K562 (cell line): ENCODE data around the gene VWA7. TPM values are rescaled to one million over a fixed set of nuclear protein-coding genes. Genes with fewer than 3 reads are reported as not detected.

Experiments
- CREB1 ChIP-seq, 2 experiments: sonication (generic) in 1 of 2; formaldehyde crosslinking in 1 of 2; IDR thresholded peaks; 2 replicates each; pipeline versions ENCODE4 v1.6.1 to v1.8.0; 2012 to 2022; ENCODE audit warnings: inconsistent platforms in 1 of 2, mild to moderate bottlenecking in 1 of 2, missing genetic modification reagents in 1 of 2, moderate library complexity in 1 of 2
- CSDE1 ChIP-seq, 2 experiments: fragments of 450-650 bp; IDR thresholded peaks; 2 replicates each; pipeline ENCODE4 v1.6.1; 2016; ENCODE audit warnings: mild to moderate bottlenecking in 1 of 2
- HDAC3 ChIP-seq: fragments of 450-650 bp; IDR thresholded peaks from 2 replicates; pipeline ENCODE4 v1.6.1; 2018; ENCODE audit warnings: borderline replicate concordance, mild to moderate bottlenecking, moderate library complexity; ENCODE audit not compliant: partially characterized antibody
- KDM1A ChIP-seq, 2 experiments: fragments of 450-650 bp; IDR thresholded peaks; 2 replicates each; pipeline ENCODE4 v1.6.1; 2016; ENCODE audit warnings: mild to moderate bottlenecking in 2 of 2
- KDM4B ChIP-seq, 2 experiments: fragments of 450-650 bp in 1 of 2; sonication (generic) in 1 of 2; IDR thresholded peaks; 2 replicates each; pipeline ENCODE4 v1.6.1; 2016 to 2017; ENCODE audit warnings: borderline replicate concordance in 2 of 2, antibody characterized with exemption in 1 of 2, low read depth in 1 of 2, mild to moderate bottlenecking in 1 of 2
- KLF13 ChIP-seq: fragments of 450-650 bp; IDR thresholded peaks from 2 replicates; pipeline ENCODE4 v1.6.1; 2016; ENCODE audit warnings: missing genetic modification characterization, low read depth, mild to moderate bottlenecking, missing compliant biosample characterization, moderate library complexity, borderline replicate concordance
- MCM5 ChIP-seq: fragments of 450-650 bp; IDR thresholded peaks from 2 replicates; pipeline ENCODE4 v1.6.1; 2016; ENCODE audit warnings: low read depth
- MIER1 ChIP-seq: fragments of 450-650 bp; IDR thresholded peaks from 2 replicates; pipeline ENCODE4 v1.6.1; 2016; ENCODE audit warnings: antibody characterized with exemption, mild to moderate bottlenecking, low read depth
- PHB2 ChIP-seq: fragments of 450-650 bp; IDR thresholded peaks from 2 replicates; pipeline ENCODE4 v1.6.1; 2017; ENCODE audit warnings: low read depth
- SIN3A ChIP-seq, 2 experiments: fragments of 150-350 bp in 1 of 2; IDR thresholded peaks; 2 replicates each; pipeline ENCODE4 v1.6.1; 2011 to 2016; ENCODE audit warnings: borderline replicate concordance in 2 of 2, low read depth in 2 of 2, low read length in 2 of 2, mild to moderate bottlenecking in 2 of 2, moderate library complexity in 2 of 2; ENCODE audit not compliant: control insufficient read depth in 1 of 2
- SIX5 ChIP-seq, 2 experiments: IDR thresholded peaks; 2 replicates each; pipeline ENCODE4 v1.6.1; 2011; ENCODE audit warnings: low read length in 2 of 2, borderline replicate concordance in 1 of 2, low read depth in 1 of 2, mild to moderate bottlenecking in 1 of 2, moderate library complexity in 1 of 2; ENCODE audit not compliant: insufficient read depth in 1 of 2
- SNIP1 ChIP-seq: fragments of 450-650 bp; IDR thresholded peaks from 2 replicates; pipeline ENCODE4 v1.7.1; 2017; ENCODE audit warnings: low read depth, mild to moderate bottlenecking
- TAF9B ChIP-seq: fragments of 450-650 bp; IDR thresholded peaks from 2 replicates; pipeline ENCODE4 v1.6.1; 2018; ENCODE audit warnings: mild to moderate bottlenecking; ENCODE audit not compliant: partially characterized antibody
- TRIM28 ChIP-seq: fragments of 450-650 bp; IDR thresholded peaks from 2 replicates; pipeline ENCODE4 v1.6.1; 2017
- TSC22D4 ChIP-seq: fragments of 450-650 bp; IDR thresholded peaks from 2 replicates; pipeline ENCODE4 v1.6.1; 2016; ENCODE audit warnings: missing genetic modification characterization, missing biosample characterization, control low read depth
- ZNF436 ChIP-seq: fragments of 250-450, 450-650 bp; sonication (Bioruptor Pico); formaldehyde crosslinking; IDR thresholded peaks from 2 replicates; pipeline ENCODE4 v1.7.0; 2020; ENCODE audit warnings: mild to moderate bottlenecking
- polyA plus RNA-seq, 8 experiments: library from polyadenylated mRNA; depleted of rRNA in 4 of 8; stranded (reverse) in 5 of 8; unstranded in 3 of 8; fragments of >200 nt; fragmentation: Nextera tagmentation in 2 of 8; fragmentation: Illumina TruSeq in 1 of 8; extraction: Ambion mirVana in 2 of 8; extraction: Trizol in 1 of 8; gene quantifications; 2 replicates each; pipeline versions ENCODE4 v1.2.1 to v1.2.3, GENCODE V29; 2011 to 2014; ENCODE audit warnings: inconsistent platforms in 1 of 8, missing spikeins in 1 of 8
- total RNA-seq, 7 experiments: library from RNA; depleted of rRNA in 6 of 7; stranded (reverse); fragments of >200 nt in 6 of 7; fragmentation: Illumina TruSeq in 2 of 7; extraction: Trizol in 2 of 7; gene quantifications; 2 replicates each; pipeline versions ENCODE4 v1.2.1 to v1.2.3, GENCODE V29; 2011 to 2021; ENCODE audit warnings: low replicate concordance in 1 of 7
- TF ChIP-seq, protein P1 (sequence below): fragments of 150-350 bp; IDR thresholded peaks from 2 replicates; pipeline ENCODE4 v1.6.1; 2014; ENCODE audit warnings: low read depth, mild to moderate bottlenecking, low read length, borderline replicate concordance

Gene VWA7
- total and polyA plus RNA-seq, 9 of the 15 experiments (the other 6 are each of a cell fraction or from before 2014, with no cell fraction given): 0.18 to 2.9 (median 0.95) TPM

DNA sequence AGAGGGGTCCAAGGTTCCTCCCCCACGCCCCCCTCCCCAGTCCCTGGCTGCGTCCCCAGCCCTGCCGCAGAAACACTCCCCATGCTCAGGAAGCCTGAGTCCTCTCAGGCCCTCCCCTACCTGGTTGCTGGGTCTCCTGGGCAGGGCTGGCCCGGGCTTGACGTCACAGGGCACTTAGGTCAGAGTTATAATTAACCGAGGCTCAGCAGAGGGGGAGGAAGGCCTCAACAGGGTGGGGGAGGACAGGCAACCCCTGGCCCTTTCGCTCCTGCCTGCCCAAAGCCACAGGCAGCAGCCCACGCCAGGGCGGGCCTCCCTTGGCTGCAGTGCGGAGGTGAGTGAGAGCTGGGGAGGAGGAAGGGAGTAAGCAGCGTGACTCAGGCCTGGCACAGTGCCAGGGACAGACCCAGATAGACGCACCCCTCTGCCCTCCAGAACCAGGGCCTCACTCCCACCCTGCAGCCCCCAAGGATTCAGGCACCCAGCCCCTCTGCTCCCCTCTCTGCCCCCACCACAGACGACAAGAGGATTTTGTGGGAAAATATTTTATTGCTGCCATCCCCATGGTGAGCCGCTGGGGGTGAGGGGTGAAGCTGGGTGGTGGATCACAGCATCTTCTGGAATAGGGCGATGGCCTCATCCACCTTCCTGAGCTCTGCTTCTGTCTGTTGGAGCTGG, at the start of gene VWA7 (continued):
- peak in 1 of 2 experiments; percentile 95; a peak in 1 of 4 replicates for TF ChIP-seq KDM4B (IDR thresholded peaks at IDR 0.05; ENCODE audit: borderline replicate concordance in 2 of 2, low read depth in 1 of 2)
- TF ChIP-seq SIN3A (IDR thresholded peaks at IDR 0.05; ENCODE audit: borderline replicate concordance in 2 of 2, control insufficient read depth in 1 of 2, low read depth in 2 of 2, low read length in 2 of 2): peak; percentile 68 to 92; a peak in 2 of 4 replicates
- TF ChIP-seq PHB2: no peak
- peak; percentile 94 for TF ChIP-seq CREB1 (IDR thresholded peaks at IDR 0.05)
- TF ChIP-seq CREB1 (CRISPR knock-in tag; IDR thresholded peaks at IDR 0.05): peak; percentile 91
- TF ChIP-seq CSDE1 (IDR thresholded peaks at IDR 0.05): no peak
- TF ChIP-seq HDAC3: no peak
- TF ChIP-seq SNIP1: no peak
- TF ChIP-seq, protein P1, sequence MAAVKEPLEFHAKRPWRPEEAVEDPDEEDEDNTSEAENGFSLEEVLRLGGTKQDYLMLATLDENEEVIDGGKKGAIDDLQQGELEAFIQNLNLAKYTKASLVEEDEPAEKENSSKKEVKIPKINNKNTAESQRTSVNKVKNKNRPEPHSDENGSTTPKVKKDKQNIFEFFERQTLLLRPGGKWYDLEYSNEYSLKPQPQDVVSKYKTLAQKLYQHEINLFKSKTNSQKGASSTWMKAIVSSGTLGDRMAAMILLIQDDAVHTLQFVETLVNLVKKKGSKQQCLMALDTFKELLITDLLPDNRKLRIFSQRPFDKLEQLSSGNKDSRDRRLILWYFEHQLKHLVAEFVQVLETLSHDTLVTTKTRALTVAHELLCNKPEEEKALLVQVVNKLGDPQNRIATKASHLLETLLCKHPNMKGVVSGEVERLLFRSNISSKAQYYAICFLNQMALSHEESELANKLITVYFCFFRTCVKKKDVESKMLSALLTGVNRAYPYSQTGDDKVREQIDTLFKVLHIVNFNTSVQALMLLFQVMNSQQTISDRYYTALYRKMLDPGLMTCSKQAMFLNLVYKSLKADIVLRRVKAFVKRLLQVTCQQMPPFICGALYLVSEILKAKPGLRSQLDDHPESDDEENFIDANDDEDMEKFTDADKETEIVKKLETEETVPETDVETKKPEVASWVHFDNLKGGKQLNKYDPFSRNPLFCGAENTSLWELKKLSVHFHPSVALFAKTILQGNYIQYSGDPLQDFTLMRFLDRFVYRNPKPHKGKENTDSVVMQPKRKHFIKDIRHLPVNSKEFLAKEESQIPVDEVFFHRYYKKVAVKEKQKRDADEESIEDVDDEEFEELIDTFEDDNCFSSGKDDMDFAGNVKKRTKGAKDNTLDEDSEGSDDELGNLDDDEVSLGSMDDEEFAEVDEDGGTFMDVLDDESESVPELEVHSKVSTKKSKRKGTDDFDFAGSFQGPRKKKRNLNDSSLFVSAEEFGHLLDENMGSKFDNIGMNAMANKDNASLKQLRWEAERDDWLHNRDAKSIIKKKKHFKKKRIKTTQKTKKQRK: peak; percentile 50; the same call in 1 of the 2 replicates
- peak; percentile 54; the same call in 1 of the 2 replicates for TF ChIP-seq KLF13 (tag)
- no peak for TF ChIP-seq TSC22D4 (tag)
- TF ChIP-seq KDM1A (IDR thresholded peaks at IDR 0.05): no peak
- no peak for TF ChIP-seq ZNF436 (CRISPR knock-in tag)
- no peak for TF ChIP-seq MCM5
- TF ChIP-seq TRIM28: peak; percentile 83
- TF ChIP-seq SIX5 (IDR thresholded peaks at IDR 0.05; ENCODE audit: borderline replicate concordance in 1 of 2, insufficient read depth in 1 of 2, low read depth in 1 of 2, low read length in 2 of 2): no peak
- TF ChIP-seq TAF9B: no peak
- no peak for TF ChIP-seq MIER1
